NB4 (cell line): ENCODE results near the gene RAB33A.

Experiments
- DNase-seq: peaks from one replicate; pipeline ENCODE4 v3.0.0; 2010; ENCODE audit warnings: low read depth
- H3K4me3 ChIP-seq: one replicate; pipeline ENCODE4 v1.5.1; 2011; ENCODE audit warnings: mild to moderate bottlenecking, low read depth, low read length, moderate library complexity
- MYC ChIP-seq: IDR thresholded peaks from 2 replicates; pipeline ENCODE4 v1.6.1; 2011; ENCODE audit warnings: low read depth, low read length
- POLR2A ChIP-seq: IDR thresholded peaks from 2 replicates; pipeline ENCODE4 v1.6.1; 2011; ENCODE audit warnings: mild to moderate bottlenecking; ENCODE audit not compliant: insufficient read length; ENCODE audit errors: extremely low read depth
- TF ChIP-seq, protein P1 (sequence below): IDR thresholded peaks from 2 replicates; pipeline ENCODE4 v1.6.1; 2011; ENCODE audit warnings: low read depth, low read length
- TF ChIP-seq, protein P2 (sequence below): IDR thresholded peaks from one replicate; pipeline ENCODE4 v1.5.1; 2012; ENCODE audit warnings: low read depth, low read length

The RAB33A gene

DNA sequence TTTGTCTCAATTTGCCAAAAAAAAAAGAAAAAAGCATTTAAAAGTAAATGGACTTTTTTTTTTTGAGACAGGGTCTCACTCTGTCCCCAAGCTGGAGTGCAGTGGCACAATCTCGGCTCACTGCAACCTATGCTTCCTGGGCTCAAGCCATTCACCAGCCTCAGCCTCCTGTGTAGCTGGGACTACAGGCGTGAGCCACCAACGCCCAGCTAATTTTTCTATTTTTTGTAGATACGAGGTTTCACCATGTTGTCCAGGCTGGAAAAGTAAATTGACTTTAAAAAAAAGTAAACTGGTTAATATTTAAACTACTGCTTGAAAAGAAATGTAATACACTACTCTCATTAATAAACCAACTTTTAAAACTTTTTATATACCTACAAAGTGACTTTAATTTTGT is 12.0 kb upstream of the RAB33A start:
- DNase-seq = no peak
- TF ChIP-seq POLR2A = no peak
- TF ChIP-seq MYC = no peak
- TF ChIP-seq, protein P1, sequence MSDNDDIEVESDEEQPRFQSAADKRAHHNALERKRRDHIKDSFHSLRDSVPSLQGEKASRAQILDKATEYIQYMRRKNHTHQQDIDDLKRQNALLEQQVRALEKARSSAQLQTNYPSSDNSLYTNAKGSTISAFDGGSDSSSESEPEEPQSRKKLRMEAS = no peak
- TF ChIP-seq, protein P2, sequence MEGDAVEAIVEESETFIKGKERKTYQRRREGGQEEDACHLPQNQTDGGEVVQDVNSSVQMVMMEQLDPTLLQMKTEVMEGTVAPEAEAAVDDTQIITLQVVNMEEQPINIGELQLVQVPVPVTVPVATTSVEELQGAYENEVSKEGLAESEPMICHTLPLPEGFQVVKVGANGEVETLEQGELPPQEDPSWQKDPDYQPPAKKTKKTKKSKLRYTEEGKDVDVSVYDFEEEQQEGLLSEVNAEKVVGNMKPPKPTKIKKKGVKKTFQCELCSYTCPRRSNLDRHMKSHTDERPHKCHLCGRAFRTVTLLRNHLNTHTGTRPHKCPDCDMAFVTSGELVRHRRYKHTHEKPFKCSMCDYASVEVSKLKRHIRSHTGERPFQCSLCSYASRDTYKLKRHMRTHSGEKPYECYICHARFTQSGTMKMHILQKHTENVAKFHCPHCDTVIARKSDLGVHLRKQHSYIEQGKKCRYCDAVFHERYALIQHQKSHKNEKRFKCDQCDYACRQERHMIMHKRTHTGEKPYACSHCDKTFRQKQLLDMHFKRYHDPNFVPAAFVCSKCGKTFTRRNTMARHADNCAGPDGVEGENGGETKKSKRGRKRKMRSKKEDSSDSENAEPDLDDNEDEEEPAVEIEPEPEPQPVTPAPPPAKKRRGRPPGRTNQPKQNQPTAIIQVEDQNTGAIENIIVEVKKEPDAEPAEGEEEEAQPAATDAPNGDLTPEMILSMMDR = no peak
- H3K4me3 ChIP-seq = no peak overlapping the region

DNA sequence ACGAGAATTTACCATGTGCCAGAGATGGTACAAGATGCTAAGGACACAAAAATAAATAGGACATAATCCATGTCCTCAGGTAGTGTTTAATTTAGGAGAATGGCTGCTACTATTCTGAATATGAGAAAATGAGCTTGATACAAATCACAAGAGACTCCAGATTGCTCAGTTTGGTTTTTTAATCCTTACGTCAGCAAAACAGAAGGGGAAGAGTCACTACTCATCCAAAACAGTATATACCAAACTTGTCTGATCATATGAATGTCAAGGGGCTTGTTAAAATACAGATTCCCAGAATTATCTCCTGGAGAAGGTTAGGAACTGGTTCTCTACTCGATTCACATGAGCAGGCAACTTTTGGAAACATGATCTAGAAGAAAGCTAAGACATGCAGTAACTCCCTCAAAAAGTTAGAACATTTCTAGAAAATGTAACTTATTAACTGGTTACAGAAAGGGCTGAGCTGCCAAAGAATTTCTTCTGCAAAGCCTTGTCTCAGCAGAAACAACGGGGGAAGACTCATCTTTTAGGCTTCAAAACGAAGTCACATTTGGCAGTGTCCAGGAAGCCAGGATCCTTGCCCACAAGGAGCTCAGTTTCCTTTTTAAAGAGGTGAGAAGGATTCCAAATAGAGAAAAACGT is 9.5 kb upstream of the RAB33A start:
- H3K4me3 ChIP-seq = no peak overlapping the region
- no peak for DNase-seq
- TF ChIP-seq POLR2A = no peak
- no peak for TF ChIP-seq MYC
- TF ChIP-seq, protein P1 = no peak
- TF ChIP-seq, protein P2 = no peak

DNA sequence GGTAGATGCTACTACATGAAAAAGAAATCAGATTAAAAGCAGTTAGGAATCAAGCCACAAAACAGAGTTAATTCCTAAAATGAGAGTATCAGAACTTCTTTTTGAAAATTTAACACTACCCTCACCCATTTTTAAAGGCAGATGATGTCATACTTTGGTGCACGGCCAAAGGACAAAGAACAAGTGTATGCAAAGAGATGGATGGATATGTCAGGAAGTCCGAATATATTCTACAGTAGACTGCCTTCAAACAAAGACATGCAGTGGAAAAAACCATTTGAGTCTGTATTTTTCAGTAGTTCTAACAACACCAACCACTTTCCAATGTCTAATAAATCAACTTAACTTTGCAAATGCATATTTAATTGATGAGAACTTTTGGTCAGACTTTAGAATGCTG is 8.4 kb upstream of the RAB33A start:
- no peak for TF ChIP-seq MYC
- no peak for TF ChIP-seq POLR2A
- TF ChIP-seq, protein P2 = no peak
- TF ChIP-seq, protein P1 = no peak
- peak overlapping the region; percentile 16 for H3K4me3 ChIP-seq
- DNase-seq = no peak

DNA sequence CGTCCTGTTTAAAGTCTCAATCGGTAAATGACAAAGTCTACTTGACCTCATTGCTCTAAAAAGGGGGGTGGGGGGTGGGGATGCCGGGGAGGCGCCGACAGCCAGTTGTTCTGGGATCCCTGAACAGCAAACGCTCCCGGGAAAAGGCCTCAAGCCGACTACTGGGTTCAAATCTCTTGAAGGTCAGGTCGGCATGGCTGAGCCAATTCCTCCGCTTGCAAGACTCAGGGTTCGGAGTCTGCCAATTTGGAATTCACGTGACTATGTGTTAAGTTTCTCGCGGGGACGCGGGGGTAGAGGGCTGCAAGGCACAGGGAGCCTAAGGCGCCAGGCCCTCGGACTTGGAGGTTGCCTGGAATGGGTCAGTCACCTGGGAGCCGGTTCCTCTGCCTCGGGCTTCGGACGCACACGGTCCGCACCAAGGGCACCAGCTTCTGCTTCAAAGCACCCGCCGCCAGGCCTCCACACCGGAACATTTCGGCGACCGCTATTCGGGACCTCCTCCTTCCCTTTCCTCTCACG is 6.5 kb upstream of the RAB33A start:
- TF ChIP-seq POLR2A (no peak), MYC (no peak)
- TF ChIP-seq, protein P1 = peak; percentile 4; the same call in 1 of the 2 replicates
- TF ChIP-seq, protein P2 = no peak
- no peak for DNase-seq
- peak overlapping the region; percentile 88 for H3K4me3 ChIP-seq

DNA sequence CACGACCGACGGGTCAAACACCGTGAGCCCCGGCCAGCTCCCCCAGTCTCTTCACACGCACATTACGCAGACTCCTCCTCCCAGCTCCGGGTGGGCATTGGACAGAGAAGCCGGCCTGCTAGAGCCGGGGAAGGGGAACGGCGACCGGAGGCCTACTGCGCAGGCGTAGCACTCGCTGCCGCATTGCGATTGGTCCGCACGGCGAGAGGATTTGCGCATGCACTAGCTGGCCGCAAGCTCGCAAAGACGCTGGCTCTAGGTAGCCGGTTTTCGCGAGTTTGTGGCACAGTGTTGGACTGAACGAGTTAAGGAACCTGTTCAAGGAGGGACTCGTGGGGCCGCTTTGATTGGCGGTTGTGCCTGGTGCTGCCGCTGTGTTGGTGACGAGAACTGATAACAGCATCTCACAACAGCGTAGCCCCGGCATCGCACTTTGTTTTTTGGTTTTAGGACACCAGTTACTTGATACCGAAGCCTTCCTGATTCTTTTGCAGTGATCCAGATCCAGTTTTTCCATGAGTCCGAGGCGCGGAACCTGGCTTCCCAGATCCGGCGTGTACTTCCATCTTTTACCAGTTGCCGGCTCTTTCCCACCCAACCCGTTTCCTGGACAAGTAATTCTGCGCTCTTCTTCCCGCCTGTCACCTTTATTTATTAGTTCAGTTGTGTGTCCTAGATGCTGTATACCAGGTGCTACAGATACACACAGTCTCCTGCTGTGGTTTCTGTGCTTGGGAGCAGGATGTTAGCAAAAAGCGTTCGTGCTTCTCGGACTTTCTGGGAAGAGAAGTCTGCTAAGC is 5.9 kb upstream of the RAB33A start, which contains the start of gene AIFM1:
AIFM1 (minus strand) TSS at position 139 of the 800 bp plus-strand sequence. CDS start 185 bp downstream, outside the sequence.
- TF ChIP-seq, protein P1 = peak; percentile 20; the same call in 1 of the 2 replicates
- peak; percentile 71 for TF ChIP-seq POLR2A
- TF ChIP-seq, protein P2 = no peak
- peak; percentile 42; the same call in 1 of the 2 replicates for TF ChIP-seq MYC
- DNase-seq = peak; percentile 97
- peak within 1 kb of the TSS; percentile 88 for H3K4me3 ChIP-seq
